Middle frontal gyrus (tissue), 1 donor: ENCODE data around the gene ZFAND3.

ENCODE experiments used
- DNase-seq: peaks from one replicate; pipeline ENCODE4 v3.0.0-alpha.2; 2015; ENCODE audit warnings: low spot score; ENCODE audit errors: extremely low spot score

Gene ZFAND3

DNA sequence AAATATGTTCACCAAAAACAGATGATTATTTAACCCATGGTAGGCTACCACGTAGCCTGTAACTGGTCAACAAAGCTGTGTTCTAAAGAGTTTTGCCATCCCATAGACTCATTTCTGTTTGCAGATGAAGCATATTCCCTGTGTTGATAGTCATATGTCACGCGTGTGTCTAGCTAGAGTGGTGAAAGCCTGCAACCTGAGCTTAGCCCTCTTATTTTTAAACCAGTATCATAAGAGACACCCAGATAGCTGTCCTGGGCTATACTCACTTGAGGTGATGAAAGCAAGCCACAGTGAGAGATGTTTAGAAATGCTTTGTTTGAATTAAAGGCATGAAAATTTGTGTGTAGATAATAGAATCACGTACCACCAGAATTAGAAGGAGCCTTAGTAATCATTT lies 307.8 kb downstream of the ZFAND3 start:
- no peak for DNase-seq

DNA sequence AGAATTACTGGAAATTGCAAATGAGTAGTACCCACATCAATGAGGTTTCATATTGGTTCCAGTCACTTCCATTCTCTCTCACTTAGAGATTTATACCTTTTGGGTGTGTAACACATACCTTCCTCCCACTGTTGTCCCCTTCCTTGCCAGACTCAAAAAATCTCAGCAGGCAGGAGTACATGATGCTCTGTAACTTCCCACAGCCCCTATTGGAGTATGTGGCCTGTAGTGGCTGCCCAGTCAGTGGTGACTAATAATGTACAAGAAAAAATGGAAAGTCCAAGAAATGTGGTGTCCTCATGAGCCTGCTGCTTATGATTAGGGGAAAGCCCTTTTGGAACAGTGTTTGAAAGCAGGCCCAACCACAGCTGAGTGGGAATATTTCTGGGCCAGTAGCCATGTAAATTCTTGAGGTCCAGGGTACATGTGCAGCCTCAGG lies 312.0 kb downstream of the ZFAND3 start:
- DNase-seq: no peak

GRCh38 chr6:38133932-38134703 lies 314.6 kb downstream of the ZFAND3 start:
- no peak for DNase-seq

DNA sequence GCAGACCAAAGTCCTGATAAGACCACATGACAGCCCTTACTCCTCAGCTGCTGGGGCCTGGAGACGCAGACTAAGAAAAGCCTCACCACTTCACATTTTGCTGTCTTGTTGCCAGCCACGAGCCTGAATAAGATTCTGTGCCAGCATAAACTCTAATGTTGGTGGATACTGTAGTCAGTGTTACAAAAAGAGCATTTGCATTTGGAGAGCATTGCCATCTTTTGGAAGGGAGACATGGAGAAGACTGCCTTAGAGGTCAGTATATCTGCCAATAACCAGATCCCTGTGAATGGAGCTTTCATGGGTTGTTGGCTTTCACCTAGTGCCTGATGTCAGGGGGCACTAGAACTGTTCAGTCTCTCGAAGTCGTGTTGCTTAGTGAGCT lies 315.2 kb downstream of the ZFAND3 start:
- DNase-seq: no peak

- no peak for DNase-seq
Measured at GRCh38 chr6:38136547-38136946, 317.0 kb downstream of the ZFAND3 start.

DNA sequence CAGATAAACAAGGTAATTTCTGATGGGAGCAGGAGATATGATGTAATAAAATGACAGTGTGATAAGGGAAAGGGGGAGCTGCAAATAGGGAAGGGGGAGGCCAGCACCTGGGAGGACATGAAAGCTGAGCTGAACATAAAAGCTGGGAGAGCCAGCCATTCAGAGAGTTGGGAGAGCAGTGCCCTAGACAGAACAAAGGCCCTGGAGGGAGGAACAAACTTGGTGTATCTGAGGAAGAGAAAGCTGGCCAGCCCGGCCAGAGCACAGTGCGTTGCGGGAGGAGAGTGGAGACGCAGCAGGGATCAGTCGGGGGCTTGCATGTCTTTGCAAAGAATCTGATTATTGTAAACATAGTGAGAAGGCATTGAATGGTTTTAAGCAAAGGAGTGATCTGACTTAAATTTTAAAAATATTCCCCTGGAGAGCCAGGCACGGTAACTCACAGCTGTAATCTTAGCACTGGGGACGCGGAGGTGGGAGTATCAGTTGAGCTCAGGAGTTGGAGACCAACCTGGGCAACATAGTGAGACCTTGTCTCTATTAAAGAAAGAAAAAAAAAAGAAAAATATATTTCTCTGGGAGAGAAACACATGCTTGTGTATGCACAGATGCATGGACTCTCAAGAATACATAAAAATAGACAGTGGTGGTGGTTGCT lies 318.2 kb downstream of the ZFAND3 start:
- DNase-seq: no peak

DNA sequence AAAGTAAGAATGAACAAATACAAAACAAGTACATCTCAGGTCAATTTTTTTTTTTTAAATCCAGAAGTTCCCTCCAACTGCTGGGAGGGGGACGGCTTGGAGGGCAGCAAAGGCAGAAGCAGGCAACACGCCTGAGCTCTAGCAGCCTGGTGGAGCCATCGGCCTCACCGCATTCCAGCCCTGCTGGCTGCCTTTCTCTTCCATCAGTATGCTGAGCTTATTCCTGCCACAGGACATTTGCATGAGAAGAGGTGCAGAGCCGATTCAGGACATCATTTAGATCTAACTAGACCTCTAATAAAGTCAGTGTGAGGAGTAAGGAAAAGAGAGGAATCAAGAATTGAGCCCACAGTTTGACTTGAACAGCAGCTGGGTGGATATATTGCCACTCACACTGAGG lies 318.8 kb downstream of the ZFAND3 start:
- DNase-seq: no peak

GRCh38 chr6:38141085-38141484 lies 321.6 kb downstream of the ZFAND3 start:
- no peak for DNase-seq

GRCh38 chr6:38141716-38142115 lies 322.2 kb downstream of the ZFAND3 start:
- no peak for DNase-seq

DNA sequence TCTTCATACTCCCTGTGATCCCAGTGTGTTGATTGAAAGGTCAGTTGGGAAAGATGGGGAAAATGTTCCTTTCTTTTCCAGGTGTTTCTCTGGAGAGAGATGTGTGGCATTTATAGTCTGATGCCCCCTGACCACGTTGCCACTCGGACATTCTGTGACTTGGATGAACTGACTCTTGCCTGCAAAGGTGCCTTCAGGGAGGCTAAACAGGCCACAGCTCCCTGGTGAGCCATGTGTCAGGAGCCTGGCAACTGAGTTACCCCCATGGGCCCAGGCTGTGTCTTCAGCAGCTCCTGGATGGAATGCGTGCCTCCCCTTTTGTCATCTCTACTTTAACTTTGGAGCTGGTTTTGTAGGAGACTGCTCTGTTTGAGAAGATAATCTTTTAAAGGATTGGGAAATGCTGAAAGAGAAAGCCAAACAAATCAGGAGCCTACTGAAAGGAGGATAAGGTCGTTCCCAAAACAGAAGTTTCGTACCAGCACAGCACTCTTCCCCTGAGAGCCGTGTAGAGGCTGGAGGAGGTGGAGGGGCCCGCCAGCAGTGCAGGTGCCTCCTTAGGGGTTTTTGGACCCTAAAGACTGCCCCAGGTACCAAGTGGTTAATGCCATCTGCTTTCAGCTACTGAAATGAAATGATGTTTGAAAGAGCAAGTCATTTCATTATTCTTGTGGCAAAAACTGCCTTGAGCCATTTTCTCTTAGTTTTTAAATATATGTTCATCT lies 322.8 kb downstream of the ZFAND3 start:
- no peak for DNase-seq

DNA sequence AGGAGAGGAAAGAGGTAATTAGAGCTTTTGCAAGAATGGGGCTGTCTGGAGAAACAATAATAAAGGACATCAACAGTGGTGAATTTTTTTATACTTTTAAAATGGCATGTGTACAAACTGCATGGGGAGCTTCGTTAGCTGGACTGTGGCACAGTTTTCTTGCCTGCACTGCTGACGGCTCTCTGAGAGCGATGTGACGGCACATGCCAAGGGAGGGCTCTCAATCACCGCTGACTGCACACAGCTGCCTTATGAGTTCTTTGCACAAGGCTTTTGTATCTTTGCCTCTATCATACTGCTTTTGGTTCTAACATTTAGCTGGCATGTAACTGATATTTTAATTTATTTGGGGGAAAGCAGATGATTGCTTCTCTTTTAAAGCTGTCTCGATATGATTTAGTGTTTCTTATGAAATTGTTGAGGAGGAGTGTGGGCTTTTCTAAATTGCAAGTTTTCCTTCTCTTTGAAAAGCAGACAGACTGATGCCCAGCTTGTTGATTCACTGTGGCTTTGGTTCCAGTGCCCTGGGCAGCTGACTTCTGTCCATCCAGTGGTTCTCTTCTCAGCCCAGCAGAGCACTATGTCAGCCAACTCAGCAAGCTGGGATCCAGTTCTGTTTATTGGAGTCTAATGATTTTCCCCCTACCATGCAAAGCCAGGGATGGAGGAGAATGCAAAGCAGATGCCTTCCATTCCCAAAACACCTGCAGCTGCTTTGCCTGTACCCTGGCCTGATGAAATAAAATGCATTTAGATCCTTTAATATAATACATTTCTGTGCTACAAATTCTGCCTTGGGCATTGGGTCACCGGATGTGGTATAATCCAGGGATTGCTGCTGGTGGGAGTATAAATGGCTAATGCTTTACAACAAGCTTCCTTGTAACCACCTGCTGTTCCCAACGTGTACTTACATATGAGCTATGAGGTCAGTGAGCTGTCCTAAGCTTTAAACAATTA lies 323.9 kb downstream of the ZFAND3 start:
- no peak for DNase-seq

- no peak for DNase-seq
Measured at GRCh38 chr6:38144365-38144945, 324.9 kb downstream of the ZFAND3 start.

GRCh38 chr6:38146021-38146733 lies 326.6 kb downstream of the ZFAND3 start:
- no peak for DNase-seq

GRCh38 chr6:38146734-38147027 lies 327.2 kb downstream of the ZFAND3 start:
- DNase-seq: no peak

DNA sequence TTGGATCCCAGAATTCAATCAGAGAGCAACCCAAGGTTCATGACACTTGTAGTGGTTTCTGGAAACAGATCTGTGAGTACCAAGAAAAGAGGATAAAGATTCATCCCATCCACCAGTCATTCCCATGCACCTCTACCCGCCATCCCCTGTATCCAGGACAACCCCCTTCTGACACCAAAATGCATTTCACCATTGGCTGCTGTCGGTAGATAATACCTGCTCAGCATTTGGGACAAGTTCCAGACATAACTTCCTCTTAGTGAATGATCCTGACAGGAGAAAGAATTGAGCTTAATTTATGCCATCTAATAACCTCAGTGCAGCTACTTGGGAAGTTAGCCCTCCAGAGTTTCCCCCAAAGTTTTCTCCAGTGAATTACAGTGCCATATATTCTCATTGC lies 329.1 kb downstream of the ZFAND3 start:
- no peak for DNase-seq

GRCh38 chr6:38149531-38149930 lies 330.0 kb downstream of the ZFAND3 start:
- no peak for DNase-seq

GRCh38 chr6:38150021-38150420 lies 330.5 kb downstream of the ZFAND3 start:
- DNase-seq: no peak

- no peak for DNase-seq
Measured at GRCh38 chr6:38150681-38151296, 331.3 kb downstream of the ZFAND3 start.

DNA sequence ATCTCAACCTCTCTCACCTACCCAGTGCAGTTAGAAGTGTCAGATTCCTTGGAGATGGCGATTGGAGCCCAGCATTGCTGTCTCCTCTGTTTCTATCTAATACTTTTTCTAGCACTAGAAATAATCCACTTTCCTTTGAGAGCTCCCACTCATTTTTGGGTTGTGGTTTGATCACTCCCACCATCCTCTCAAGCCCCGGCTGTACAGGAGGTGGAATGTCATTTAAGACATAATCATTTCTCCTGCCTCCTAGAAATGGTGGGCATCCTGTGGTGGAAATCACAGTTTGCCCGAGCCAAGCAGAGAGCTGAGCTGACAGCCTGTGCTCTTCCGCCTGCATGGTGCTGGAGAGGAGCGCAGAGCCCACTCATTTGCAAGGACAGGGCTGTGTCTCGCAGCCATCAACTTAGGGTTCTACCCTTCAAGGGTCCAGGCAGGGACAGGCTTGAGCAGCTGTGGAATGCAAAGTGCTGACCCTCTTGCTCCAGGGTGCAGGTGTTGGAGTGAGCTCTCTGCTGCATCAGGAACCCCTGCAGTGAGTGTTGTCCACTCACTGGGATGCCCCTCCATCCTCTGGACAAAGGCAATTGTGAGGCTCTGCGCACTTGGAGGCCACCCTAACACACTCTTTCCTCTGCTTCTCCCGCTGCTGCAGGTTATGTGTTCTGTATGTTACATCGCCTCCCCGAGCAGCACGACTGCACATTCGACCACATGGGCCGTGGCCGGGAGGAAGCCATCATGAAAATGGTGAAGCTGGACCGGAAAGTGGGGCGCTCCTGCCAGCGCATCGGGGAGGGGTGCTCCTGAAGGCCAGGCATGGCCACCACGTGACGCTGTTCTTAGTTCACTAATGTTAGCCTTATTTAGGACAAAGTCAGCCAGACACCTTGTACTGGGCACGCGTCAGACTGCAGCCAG lies 332.3 kb downstream of the ZFAND3 start:
- no peak for DNase-seq
